ENCODE results near the gene RTN1.

Gene RTN1

GRCh38 chr14:59803052-59803540, 67.5 kb downstream of the RTN1 start:
- DNase-seq (ENCODE audit: low read depth in 3 of 3): no peak

GRCh38 chr14:59788176-59788575, 82.4 kb downstream of the RTN1 start:
- no peak for DNase-seq (ENCODE audit: low read depth in 3 of 3)

- DNase-seq (ENCODE audit: low read depth in 3 of 3): no peak
Observed at GRCh38 chr14:59787045-59787674, 83.4 kb downstream of the RTN1 start.

- no peak for DNase-seq (ENCODE audit: low read depth in 3 of 3)
Observed at GRCh38 chr14:59785629-59786028, 84.9 kb downstream of the RTN1 start.

GRCh38 chr14:59782760-59783159, 87.8 kb downstream of the RTN1 start:
- DNase-seq (ENCODE audit: low read depth in 3 of 3): no peak

GRCh38 chr14:59777006-59777579, 93.5 kb downstream of the RTN1 start:
- DNase-seq (ENCODE audit: low read depth in 3 of 3): no peak

GRCh38 chr14:59776468-59776867, 94.1 kb downstream of the RTN1 start:
- no peak for DNase-seq (ENCODE audit: low read depth in 3 of 3)

- DNase-seq (ENCODE audit: low read depth in 3 of 3): no peak
Observed at GRCh38 chr14:59772233-59772632, 98.3 kb downstream of the RTN1 start.

GRCh38 chr14:59771577-59771976, 99.0 kb downstream of the RTN1 start:
- DNase-seq (ENCODE audit: low read depth in 3 of 3): no peak

GRCh38 chr14:59769586-59769985, 101.0 kb downstream of the RTN1 start:
- no peak for DNase-seq (ENCODE audit: low read depth in 3 of 3)

GRCh38 chr14:59768855-59769375, 101.7 kb downstream of the RTN1 start:
- DNase-seq (ENCODE audit: low read depth in 3 of 3): no peak

- DNase-seq (ENCODE audit: low read depth in 3 of 3): no peak
Observed at GRCh38 chr14:59761851-59762250, 108.7 kb downstream of the RTN1 start.

GRCh38 chr14:59755409-59756135, 115.0 kb downstream of the RTN1 start:
- DNase-seq (ENCODE audit: low read depth in 3 of 3): no peak

GRCh38 chr14:59754256-59754655, 116.3 kb downstream of the RTN1 start:
- DNase-seq (ENCODE audit: low read depth in 3 of 3): no peak

- DNase-seq (ENCODE audit: low read depth in 3 of 3): no peak
Observed at GRCh38 chr14:59753512-59753911, 117.1 kb downstream of the RTN1 start.

- DNase-seq (ENCODE audit: low read depth in 3 of 3): no peak
Observed at GRCh38 chr14:59751578-59751977, 119.0 kb downstream of the RTN1 start.

- no peak for DNase-seq (ENCODE audit: low read depth in 3 of 3)
Observed at GRCh38 chr14:59739794-59740193, 130.8 kb downstream of the RTN1 start.

- DNase-seq (ENCODE audit: low read depth in 3 of 3): no peak
Observed at GRCh38 chr14:59728304-59728703, 142.3 kb downstream of the RTN1 start.

- DNase-seq (ENCODE audit: low read depth in 3 of 3): no peak
Observed at GRCh38 chr14:59727073-59727661, 143.4 kb downstream of the RTN1 start.

GRCh38 chr14:59711080-59711479, 159.5 kb downstream of the RTN1 start:
- no peak for DNase-seq (ENCODE audit: low read depth in 3 of 3)

- DNase-seq (ENCODE audit: low read depth in 3 of 3): no peak
Observed at GRCh38 chr14:59707778-59708561, 162.6 kb downstream of the RTN1 start.

- no peak for DNase-seq (ENCODE audit: low read depth in 3 of 3)
Observed at GRCh38 chr14:59705866-59706265, 164.7 kb downstream of the RTN1 start.

Data from stimulated activated CD4-positive, alpha-beta T cell treated with anti-CD3 and anti-CD28 coated beads, TNF-alpha, amount 100 ng/mL, for 24 hours (primary cell).